A549 (cell line): ENCODE measurements around the gene PLA2G4B. TPM values are rescaled to one million over a fixed set of nuclear protein-coding genes. Genes with fewer than 3 reads are reported as not detected.

Experiments
- ATAC-seq, 2 experiments: fragments of 200-7000 bp in 1 of 2; fragments of >200 bp in 1 of 2; cut with Nextera tagmentation in 1 of 2; cut with Tn5 transposase in 1 of 2; 3 replicates each; pipeline versions ENCODE4 v1.8.0 to v1.9.1; 2018 to 2020; ENCODE audit warnings: mild to moderate bottlenecking in 1 of 2, moderate library complexity in 1 of 2
- CTCF ChIA-PET: fragments of 300-600 bp; sonication (Branson Sonifier 250); formaldehyde crosslinking; extraction: SDS; loops from one replicate; lab custom pipeline; 2021; ENCODE audit warnings: antibody characterized with exemption, inconsistent platforms; lab: Yijun Ruan, JAX
- POLR2A ChIA-PET: fragments of 350-600 bp; formaldehyde crosslinking; extraction: SDS; loops from one replicate; lab custom pipeline; 2021; ENCODE audit warnings: antibody characterized with exemption, inconsistent platforms; lab: Yijun Ruan, JAX
- DNase-seq, 2 experiments: peaks; one replicate each; pipeline versions ENCODE4 v3.0.0 to v3.0.0-alpha.2; 2011 to 2016; ENCODE audit warnings: low read depth in 1 of 2, low spot score in 1 of 2
- FAIRE-seq: peaks from 2 replicates; lab custom pipeline; 2011; peaks lifted over from hg19 to GRCh38; lab: Jason Lieb, UNC
- H3K27ac ChIP-seq, 2 experiments: fragments of >200 bp; sonication (Bioruptor Twin); formaldehyde crosslinking; 3 replicates each; pipeline ENCODE4 v1.5.1; 2016 to 2017
- H3K4me1 ChIP-seq: fragments of >200 bp; sonication (Bioruptor Twin); formaldehyde crosslinking; 3 replicates; pipeline ENCODE4 v1.6.1; 2016
- H3K4me2 ChIP-seq: fragments of >200 bp; sonication (Bioruptor Twin); formaldehyde crosslinking; 3 replicates; pipeline ENCODE4 v1.6.1; 2016
- H3K4me3 ChIP-seq: fragments of >200 bp; sonication (Bioruptor Twin); formaldehyde crosslinking; 3 replicates; pipeline ENCODE4 v1.5.1; 2016
- H3K9me3 ChIP-seq: fragments of >200 bp; sonication (Bioruptor Twin); formaldehyde crosslinking; 3 replicates; pipeline ENCODE4 v1.6.1; 2016
- CBX2 ChIP-seq: fragments of 200-600 bp; sonication (generic); IDR thresholded peaks from 2 replicates; pipeline ENCODE4 v1.6.1; 2016; ENCODE audit warnings: low read depth, mild to moderate bottlenecking, borderline replicate concordance
- CHD2 ChIP-seq: fragments of 150-350 bp; IDR thresholded peaks from 2 replicates; pipeline ENCODE4 v1.6.1; 2014; ENCODE audit warnings: low read length; ENCODE audit not compliant: partially characterized antibody
- E2F6 ChIP-seq: IDR thresholded peaks from 2 replicates; pipeline ENCODE4 v1.6.1; 2012; ENCODE audit warnings: low read depth, borderline replicate concordance
- EHF ChIP-seq: fragments of 250-450 bp; sonication (Bioruptor Pico); IDR thresholded peaks from 2 replicates; pipeline ENCODE4 v1.5.0; 2020; ENCODE audit warnings: mild to moderate bottlenecking
- EHMT2 ChIP-seq: fragments of 200-600 bp; sonication (generic); IDR thresholded peaks from 2 replicates; pipeline ENCODE4 v1.6.1; 2016; ENCODE audit warnings: antibody characterized with exemption, low read depth, mild to moderate bottlenecking, moderate library complexity
- EP300 ChIP-seq, 2 experiments: fragments of >200 bp; sonication (Bioruptor Twin); formaldehyde crosslinking; IDR thresholded peaks; 2 replicates in 1 of 2; 3 replicates in 1 of 2; pipeline ENCODE4 v1.6.1; 2016 to 2017
- ESRRA ChIP-seq: fragments of 150-350 bp; IDR thresholded peaks from 2 replicates; pipeline ENCODE4 v1.6.1; 2014; ENCODE audit warnings: mild to moderate bottlenecking, low read length, borderline replicate concordance
- FOSL2 ChIP-seq, 2 experiments: fragments of 450-650 bp in 1 of 2; fragments of >200 bp in 1 of 2; sonication (Bioruptor Twin) in 1 of 2; formaldehyde crosslinking; IDR thresholded peaks; 2 replicates each; pipeline versions ENCODE4 v1.5.0 to v1.6.1; 2016 to 2020; ENCODE audit warnings: mild to moderate bottlenecking in 1 of 2, moderate library complexity in 1 of 2
- FOXS1 ChIP-seq: fragments of 250-450 bp; sonication (Bioruptor Pico); IDR thresholded peaks from 2 replicates; pipeline ENCODE4 v1.5.0; 2020; ENCODE audit warnings: mild to moderate bottlenecking, moderate library complexity
- HEYL ChIP-seq: fragments of 250-450 bp; sonication (Bioruptor Pico); IDR thresholded peaks from 2 replicates; pipeline ENCODE4 v1.8.0; 2021; ENCODE audit warnings: mild to moderate bottlenecking, moderate library complexity
- HOXA7 ChIP-seq: fragments of 250-450 bp; sonication (Bioruptor Pico); IDR thresholded peaks from 2 replicates; pipeline ENCODE4 v1.5.0; 2020; ENCODE audit warnings: mild to moderate bottlenecking, moderate library complexity
- JUNB ChIP-seq: fragments of >200 bp; sonication (Bioruptor Twin); formaldehyde crosslinking; IDR thresholded peaks from 2 replicates; pipeline ENCODE4 v1.6.1; 2016
- MAX ChIP-seq: IDR thresholded peaks from 2 replicates; pipeline ENCODE4 v1.6.1; 2012
- MYC ChIP-seq: IDR thresholded peaks from 2 replicates; pipeline ENCODE4 v1.6.1; 2012; ENCODE audit warnings: mild to moderate bottlenecking, inconsistent platforms, low read length, improper control_type of control experiment, borderline replicate concordance
- NR3C1 ChIP-seq: fragments of >200 bp; sonication (Bioruptor Twin); formaldehyde crosslinking; IDR thresholded peaks from 3 replicates; pipeline ENCODE4 v1.6.1; 2017
- PBX3 ChIP-seq: IDR thresholded peaks from 2 replicates; pipeline ENCODE4 v1.6.1; 2012
- PHF8 ChIP-seq: fragments of 200-600 bp; sonication (generic); IDR thresholded peaks from 2 replicates; pipeline ENCODE4 v1.6.1; 2016; ENCODE audit warnings: low read depth, mild to moderate bottlenecking, antibody characterized with exemption, moderate library complexity, borderline replicate concordance
- RAD21 ChIP-seq, 2 experiments: fragments of >200 bp in 1 of 2; sonication (Bioruptor Twin) in 1 of 2; formaldehyde crosslinking in 1 of 2; IDR thresholded peaks in 1 of 2; conservative IDR thresholded peaks in 1 of 2; 2 replicates in 1 of 2; 3 replicates in 1 of 2; pipeline ENCODE4 v1.6.1; 2012 to 2018; ENCODE audit warnings: inconsistent platforms in 1 of 2
- RCOR1 ChIP-seq: fragments of 150-350 bp; IDR thresholded peaks from 2 replicates; pipeline ENCODE4 v1.6.1; 2014; ENCODE audit warnings: antibody characterized with exemption, low read length, low read depth
- RFX5 ChIP-seq: fragments of 450-650 bp; IDR thresholded peaks from 2 replicates; pipeline ENCODE4 v1.7.1; 2014; ENCODE audit warnings: antibody characterized with exemption, mild to moderate bottlenecking, moderate library complexity
- RNF2 ChIP-seq: fragments of 200-600 bp; sonication (generic); IDR thresholded peaks from 2 replicates; pipeline ENCODE4 v1.6.1; 2016; ENCODE audit warnings: low read depth, mild to moderate bottlenecking, antibody characterized with exemption, moderate library complexity, borderline replicate concordance
- TP53 ChIP-seq: fragments of 250-450 bp; sonication (Bioruptor Pico); IDR thresholded peaks from 2 replicates; pipeline ENCODE4 v1.5.0; 2021; ENCODE audit warnings: mild to moderate bottlenecking, moderate library complexity
- ZC3H11A ChIP-seq: fragments of 450-650 bp; IDR thresholded peaks from 2 replicates; pipeline ENCODE4 v1.6.1; 2014; ENCODE audit warnings: antibody characterized with exemption, mild to moderate bottlenecking
- ZNF302 ChIP-seq: fragments of 250-450 bp; sonication (Bioruptor Pico); IDR thresholded peaks from 2 replicates; pipeline ENCODE4 v1.9.0; 2021; ENCODE audit warnings: inconsistent platforms, mild to moderate bottlenecking, moderate library complexity
- ZSCAN20 ChIP-seq: fragments of 250-450 bp; sonication (Bioruptor Pico); IDR thresholded peaks from 2 replicates; pipeline ENCODE4 v1.8.0; 2022; ENCODE audit warnings: mild to moderate bottlenecking, moderate library complexity
- WGBS: methylation state at CpG from one replicate; pipeline ENCODE4 v1.1.6; 2017; ENCODE audit errors: missing lambda C conversion rate; 5-methylcytosine and 5-hydroxymethylcytosine counted together
- polyA plus RNA-seq, 4 experiments: library from polyadenylated mRNA; depleted of rRNA in 3 of 4; stranded (reverse); fragments of >200 nt; fragmentation: RNase III in 1 of 4; extraction: RNeasy Plus Mini Kit Qiagen cat#74134 plus additional on column Dnase treatment in 1 of 4; gene quantifications; 2 replicates in 3 of 4; 3 replicates in 1 of 4; pipeline ENCODE4 v1.2.3, GENCODE V29; 2011 to 2017
- TF ChIP-seq, protein P1 (sequence below): fragments of >200 bp; sonication (Bioruptor Twin); formaldehyde crosslinking; IDR thresholded peaks from 3 replicates; pipeline ENCODE4 v1.5.1; 2016

PLA2G4B gene
- polyA plus RNA-seq, 2 of the 4 experiments (the other 2 are of a cell fraction) = 2.2 to 2.6 TPM

GRCh38 chr15:41866872-41867579 lies 28.4 kb downstream of the PLA2G4B start:
- 78% methylated on average over 12 of the region's 25 CpGs for WGBS
- FAIRE-seq = no peak
- H3K4me3 ChIP-seq = no peak overlapping the region
- no peak for DNase-seq
- CTCF ChIA-PET = interaction anchor here (1.2 kb wide), 1 partner anchor 38 kb away, joined by 4 read pairs; no protein-coding TSS in a partner anchor
- ATAC-seq = no peak
- TF ChIP-seq ZC3H11A (no peak), HOXA7 (CRISPR knock-in tag) (no peak), PHF8 (no peak), CHD2 (no peak), PBX3 (no peak), NR3C1 (no peak), ZSCAN20 (CRISPR knock-in tag) (no peak), EHF (CRISPR knock-in tag) (no peak), RCOR1 (no peak), JUNB (no peak), ESRRA (no peak), HEYL (no peak), ZNF302 (CRISPR knock-in tag) (no peak), E2F6 (no peak), RFX5 (no peak), EHMT2 (no peak)
- no peaks in the 10 kb centered on the region for H3K4me1 ChIP-seq
- no peaks in the 10 kb centered on the region for H3K9me3 ChIP-seq
- H3K27ac ChIP-seq = no peak overlapping the region
- POLR2A ChIA-PET = no interaction called here
- no peak overlapping the region for H3K4me2 ChIP-seq

DNA sequence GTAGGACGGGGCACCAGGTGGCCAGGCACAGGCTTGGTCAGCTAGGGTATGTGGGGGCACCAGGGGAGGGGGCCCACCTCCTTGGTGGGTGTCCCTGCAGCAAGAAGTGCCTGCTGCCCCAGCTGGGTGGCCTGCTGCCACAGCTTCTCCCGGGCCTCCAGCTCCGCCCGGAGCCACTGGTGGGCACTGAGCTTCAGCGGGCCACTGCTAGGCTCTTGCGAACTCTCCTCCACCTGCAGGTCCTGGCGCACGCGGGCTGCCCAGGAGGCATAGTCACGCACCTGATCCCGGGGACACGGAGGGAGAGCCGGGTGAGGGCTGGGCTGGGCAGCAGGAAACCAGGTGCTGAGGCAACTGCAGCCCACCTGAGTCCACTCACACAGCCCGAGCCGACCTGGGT lies 29.7 kb downstream of the PLA2G4B start:
- Histone ChIP-seq H3K9me3 (no peaks in the 10 kb centered on the region), H3K4me3 (no peak overlapping the region), H3K27ac (no peak overlapping the region), H3K4me1 (no peaks in the 10 kb centered on the region), H3K4me2 (no peak overlapping the region)
- DNase-seq (no peak), FAIRE-seq (no peak), ATAC-seq (no peak)
- TF ChIP-seq RFX5 (no peak), RNF2 (no peak), FOSL2 (IDR thresholded peaks at IDR 0.05) (no peak), FOSL2 (CRISPR knock-in tag; IDR thresholded peaks at IDR 0.05) (no peak), RCOR1 (no peak), ZC3H11A (no peak), MAX (no peak), TP53 (CRISPR knock-in tag) (no peak), HEYL (no peak), MYC (no peak), CBX2 (no peak), FOXS1 (no peak), EP300 (IDR thresholded peaks at IDR 0.05) (no peak), RAD21 (conservative IDR thresholded peaks at IDR 0.05 in 1 of 2, IDR thresholded peaks at IDR 0.05 in 1 of 2) (no peak)
- TF ChIP-seq, protein P1, sequence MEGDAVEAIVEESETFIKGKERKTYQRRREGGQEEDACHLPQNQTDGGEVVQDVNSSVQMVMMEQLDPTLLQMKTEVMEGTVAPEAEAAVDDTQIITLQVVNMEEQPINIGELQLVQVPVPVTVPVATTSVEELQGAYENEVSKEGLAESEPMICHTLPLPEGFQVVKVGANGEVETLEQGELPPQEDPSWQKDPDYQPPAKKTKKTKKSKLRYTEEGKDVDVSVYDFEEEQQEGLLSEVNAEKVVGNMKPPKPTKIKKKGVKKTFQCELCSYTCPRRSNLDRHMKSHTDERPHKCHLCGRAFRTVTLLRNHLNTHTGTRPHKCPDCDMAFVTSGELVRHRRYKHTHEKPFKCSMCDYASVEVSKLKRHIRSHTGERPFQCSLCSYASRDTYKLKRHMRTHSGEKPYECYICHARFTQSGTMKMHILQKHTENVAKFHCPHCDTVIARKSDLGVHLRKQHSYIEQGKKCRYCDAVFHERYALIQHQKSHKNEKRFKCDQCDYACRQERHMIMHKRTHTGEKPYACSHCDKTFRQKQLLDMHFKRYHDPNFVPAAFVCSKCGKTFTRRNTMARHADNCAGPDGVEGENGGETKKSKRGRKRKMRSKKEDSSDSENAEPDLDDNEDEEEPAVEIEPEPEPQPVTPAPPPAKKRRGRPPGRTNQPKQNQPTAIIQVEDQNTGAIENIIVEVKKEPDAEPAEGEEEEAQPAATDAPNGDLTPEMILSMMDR = no peak
- ChIA-PET CTCF (interaction anchor here (0.6 kb wide), 1 partner anchor 9 kb away, joined by 3 read pairs; no protein-coding TSS in a partner anchor), POLR2A (interaction anchor here (0.6 kb wide), 1 partner anchor 324 kb away, joined by 5 read pairs; the partner anchor contains the start of gene RPAP1)
- WGBS = 87% methylated on average over 4 of the region's 15 CpGs
